Vagina (tissue), 2 donors: Measurements from ENCODE around the gene VIL1. TPM values are rescaled to one million over a fixed set of nuclear protein-coding genes. Genes with fewer than 3 reads are reported as not detected.
A peak's percentile ranks its signal among the peaks of the same experiment; 100 is the strongest.

Source experiments
- DNase-seq, 2 donors: peaks; one replicate each; pipeline ENCODE4 v3.0.0-alpha.2; 2017; ENCODE audit errors: extremely low spot score in 2 of 2
- H3K27ac ChIP-seq: fragments of 200-600 bp; sonication (generic); one replicate; pipeline ENCODE4 v1.5.1; 2019
- H3K27me3 ChIP-seq: fragments of 200-600 bp; sonication (generic); one replicate; pipeline ENCODE4 v1.5.1; 2019
- H3K36me3 ChIP-seq, 2 donors: fragments of 200-600 bp; sonication (generic); one replicate each; pipeline ENCODE4 v1.5.1; 2017 to 2019
- H3K4me1 ChIP-seq: fragments of 200-600 bp; sonication (generic); one replicate; pipeline ENCODE4 v1.5.1; 2019
- H3K4me3 ChIP-seq, 2 donors: fragments of 200-600 bp; sonication (generic); 1 replicate in 1 of 2; 2 replicates in 1 of 2; pipeline ENCODE4 v1.5.1; 2016 to 2019
- H3K9me3 ChIP-seq: fragments of 200-600 bp; sonication (generic); one replicate; pipeline ENCODE4 v1.5.1; 2019
- POLR2A ChIP-seq, 2 donors: fragments of 450-650 bp; IDR thresholded peaks; one replicate each; pipeline ENCODE4 v1.6.1; 2017; ENCODE audit warnings: antibody characterized with exemption in 2 of 2, mild to moderate bottlenecking in 2 of 2, moderate library complexity in 2 of 2
- POLR2AphosphoS5 ChIP-seq, 2 donors: sonication (generic); formaldehyde crosslinking; IDR thresholded peaks; one replicate each; pipeline ENCODE4 v1.9.0; 2017; ENCODE audit warnings: antibody characterized with exemption in 2 of 2, mild to moderate bottlenecking in 2 of 2, low read depth in 1 of 2; ENCODE audit not compliant: insufficient read depth in 1 of 2
- intact Hi-C: fragments of 100-400 bp; cut with DNase I; formaldehyde crosslinking; loops from one replicate; pipeline ENCODE4 v1.15.1; 2023
- total RNA-seq: library from RNA; depleted of rRNA; stranded (reverse); fragments of >200 nt; gene quantifications from one replicate; pipeline ENCODE4 v1.2.3, GENCODE V29; 2016
- TF ChIP-seq, protein P1 (sequence below), 3 experiments: fragments of 450-650 bp in 2 of 3; fragments of 200-600 bp in 1 of 3; sonication (generic) in 1 of 3; IDR thresholded peaks; one replicate each; pipeline ENCODE4 v1.5.1; 2017 to 2019; ENCODE audit warnings: antibody characterized with exemption in 3 of 3, mild to moderate bottlenecking in 2 of 3, moderate library complexity in 2 of 3

The VIL1 gene
- total RNA-seq, 1 donor from 2014 or later, result not detected

DNA sequence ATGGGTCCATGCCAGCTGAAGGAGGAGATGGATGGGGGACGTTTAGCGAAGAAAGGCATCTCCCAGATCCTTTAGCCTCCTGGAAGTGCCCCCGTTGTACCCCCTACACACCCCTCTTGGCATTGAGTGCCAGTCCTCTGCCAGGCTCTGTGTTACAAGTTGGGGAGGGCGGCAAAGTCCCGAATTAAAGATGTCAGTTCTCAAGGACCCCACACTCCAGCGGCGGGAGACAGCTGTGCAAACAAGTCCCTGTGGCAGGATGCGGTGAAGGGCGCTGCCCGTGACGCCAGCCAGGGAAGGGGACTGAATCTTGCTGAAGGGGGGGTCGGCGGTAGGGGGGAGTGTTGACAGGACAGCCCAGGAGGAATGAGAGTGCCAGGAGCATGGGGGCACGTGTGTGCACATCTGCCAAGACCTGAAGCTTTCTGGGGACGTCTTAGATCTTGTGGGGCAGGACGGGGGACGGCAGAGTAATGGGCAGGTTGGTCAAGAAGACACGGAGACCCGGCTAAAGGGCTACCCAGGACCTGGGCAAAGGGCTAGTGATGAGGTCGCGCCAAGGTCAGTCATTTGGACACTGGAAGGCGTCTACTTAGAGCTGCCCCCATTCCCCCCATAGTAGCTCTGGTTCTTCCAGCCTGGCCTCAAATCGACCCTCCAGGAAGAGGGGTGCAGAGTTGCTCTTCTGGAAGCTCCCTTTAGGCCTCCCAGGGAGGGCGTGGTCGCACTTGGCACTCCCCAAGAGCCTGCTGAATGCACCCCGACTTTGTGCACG, 22.0 kb upstream of the VIL1 start:
- Histone ChIP-seq H3K4me3 (peak overlapping the region; percentile 79 to 90), H3K36me3 (peaks cover 0 to 6% of the 10 kb centered on the region in 2 donors), H3K4me1 (peaks cover 28% of the 10 kb centered on the region), H3K9me3 (no peaks in the 10 kb centered on the region), H3K27me3 (no peaks in the 10 kb centered on the region), H3K27ac (peak overlapping the region; percentile 99)
- TF ChIP-seq POLR2A (IDR thresholded peaks at IDR 0.05) (no peak), POLR2AphosphoS5 (IDR thresholded peaks at IDR 0.05; ENCODE audit: insufficient read depth in 1 of 2, low read depth in 1 of 2) (no peak)
- TF ChIP-seq, protein P1, sequence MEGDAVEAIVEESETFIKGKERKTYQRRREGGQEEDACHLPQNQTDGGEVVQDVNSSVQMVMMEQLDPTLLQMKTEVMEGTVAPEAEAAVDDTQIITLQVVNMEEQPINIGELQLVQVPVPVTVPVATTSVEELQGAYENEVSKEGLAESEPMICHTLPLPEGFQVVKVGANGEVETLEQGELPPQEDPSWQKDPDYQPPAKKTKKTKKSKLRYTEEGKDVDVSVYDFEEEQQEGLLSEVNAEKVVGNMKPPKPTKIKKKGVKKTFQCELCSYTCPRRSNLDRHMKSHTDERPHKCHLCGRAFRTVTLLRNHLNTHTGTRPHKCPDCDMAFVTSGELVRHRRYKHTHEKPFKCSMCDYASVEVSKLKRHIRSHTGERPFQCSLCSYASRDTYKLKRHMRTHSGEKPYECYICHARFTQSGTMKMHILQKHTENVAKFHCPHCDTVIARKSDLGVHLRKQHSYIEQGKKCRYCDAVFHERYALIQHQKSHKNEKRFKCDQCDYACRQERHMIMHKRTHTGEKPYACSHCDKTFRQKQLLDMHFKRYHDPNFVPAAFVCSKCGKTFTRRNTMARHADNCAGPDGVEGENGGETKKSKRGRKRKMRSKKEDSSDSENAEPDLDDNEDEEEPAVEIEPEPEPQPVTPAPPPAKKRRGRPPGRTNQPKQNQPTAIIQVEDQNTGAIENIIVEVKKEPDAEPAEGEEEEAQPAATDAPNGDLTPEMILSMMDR (IDR thresholded peaks at IDR 0.05), result no peak
- no peak for DNase-seq
- intact Hi-C loops, result loop anchor here (5.0 kb wide), 1 partner anchor 105 kb away; the partner anchor contains the start of gene TMBIM1

DNA sequence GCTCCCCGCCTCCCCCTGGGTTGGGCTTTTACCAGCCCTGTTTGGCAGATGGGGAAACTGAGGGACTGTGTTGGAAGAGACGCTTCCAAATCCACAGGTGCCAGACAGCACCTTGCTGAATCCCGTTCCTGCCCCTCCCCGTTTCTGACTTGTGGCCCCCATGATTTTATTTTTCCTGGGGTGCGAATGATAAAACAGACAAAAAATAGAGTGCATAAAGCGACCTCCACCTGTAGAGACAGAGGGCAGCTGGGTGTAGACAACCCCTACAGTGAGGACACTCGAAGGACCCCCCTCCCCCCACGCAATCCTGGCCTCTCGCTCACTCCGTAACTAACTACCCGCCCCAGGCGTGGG, 21.5 kb upstream of the VIL1 start:
- Histone ChIP-seq H3K27ac (peak overlapping the region; percentile 99), H3K36me3 (peaks cover 0 to 12% of the 10 kb centered on the region in 2 donors), H3K4me3 (peak overlapping the region; percentile 79 to 90), H3K4me1 (peaks cover 34% of the 10 kb centered on the region), H3K27me3 (no peaks in the 10 kb centered on the region), H3K9me3 (no peaks in the 10 kb centered on the region)
- DNase-seq, result no peak
- intact Hi-C loops, result loop anchor here (5.0 kb wide), 1 partner anchor 105 kb away; the partner anchor contains the start of gene TMBIM1
- TF ChIP-seq, protein P1 (IDR thresholded peaks at IDR 0.05), result no peak

DNA sequence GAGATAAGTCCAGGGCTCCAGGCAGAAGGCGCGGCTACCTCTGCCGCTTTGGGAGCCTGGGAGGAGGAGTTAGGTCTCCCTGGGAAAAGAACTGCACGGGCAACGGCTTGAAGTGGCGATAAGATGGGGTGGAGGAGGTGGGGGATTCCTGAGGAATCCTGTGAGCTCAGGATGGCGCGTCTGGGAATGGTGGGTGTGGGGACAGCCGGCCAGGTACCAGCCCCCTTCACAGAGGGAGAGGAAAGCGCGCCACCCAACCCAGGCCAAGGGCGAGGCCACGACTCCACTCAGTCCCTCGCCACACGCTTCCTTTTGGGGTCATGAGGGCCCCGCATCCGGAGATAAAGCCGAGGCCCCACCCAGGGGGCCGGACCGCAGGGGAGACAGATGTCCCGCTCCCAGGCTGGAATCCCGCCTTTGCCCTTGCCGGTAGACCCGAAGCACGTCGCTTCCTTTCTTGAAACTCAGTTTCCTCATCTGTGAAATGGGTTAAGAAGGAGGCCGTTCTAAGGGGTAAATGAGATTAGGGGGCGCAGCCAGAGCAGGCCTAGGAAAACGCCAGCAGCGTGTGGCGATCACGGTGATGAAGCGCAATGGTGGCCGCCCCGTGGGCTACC, 21.0 kb upstream of the VIL1 start:
- peaks cover 0 to 16% of the 10 kb centered on the region in 2 donors for H3K36me3 ChIP-seq
- no peak for DNase-seq
- H3K27ac ChIP-seq, result peak overlapping the region; percentile 99
- TF ChIP-seq POLR2A (IDR thresholded peaks at IDR 0.05) (peak in 1 of 2 donors; percentile 8), POLR2AphosphoS5 (IDR thresholded peaks at IDR 0.05; ENCODE audit: insufficient read depth in 1 of 2, low read depth in 1 of 2) (peak in 1 of 2 donors; percentile 82)
- TF ChIP-seq, protein P1 (IDR thresholded peaks at IDR 0.05), result no peak
- no peaks in the 10 kb centered on the region for H3K27me3 ChIP-seq
- intact Hi-C loops, result loop anchor here (5.0 kb wide), 1 partner anchor 106 kb away; the partner anchor contains the start of gene TMBIM1
- H3K4me3 ChIP-seq, result peak overlapping the region; percentile 79 to 90
- H3K4me1 ChIP-seq, result peaks cover 39% of the 10 kb centered on the region
- no peaks in the 10 kb centered on the region for H3K9me3 ChIP-seq

DNA sequence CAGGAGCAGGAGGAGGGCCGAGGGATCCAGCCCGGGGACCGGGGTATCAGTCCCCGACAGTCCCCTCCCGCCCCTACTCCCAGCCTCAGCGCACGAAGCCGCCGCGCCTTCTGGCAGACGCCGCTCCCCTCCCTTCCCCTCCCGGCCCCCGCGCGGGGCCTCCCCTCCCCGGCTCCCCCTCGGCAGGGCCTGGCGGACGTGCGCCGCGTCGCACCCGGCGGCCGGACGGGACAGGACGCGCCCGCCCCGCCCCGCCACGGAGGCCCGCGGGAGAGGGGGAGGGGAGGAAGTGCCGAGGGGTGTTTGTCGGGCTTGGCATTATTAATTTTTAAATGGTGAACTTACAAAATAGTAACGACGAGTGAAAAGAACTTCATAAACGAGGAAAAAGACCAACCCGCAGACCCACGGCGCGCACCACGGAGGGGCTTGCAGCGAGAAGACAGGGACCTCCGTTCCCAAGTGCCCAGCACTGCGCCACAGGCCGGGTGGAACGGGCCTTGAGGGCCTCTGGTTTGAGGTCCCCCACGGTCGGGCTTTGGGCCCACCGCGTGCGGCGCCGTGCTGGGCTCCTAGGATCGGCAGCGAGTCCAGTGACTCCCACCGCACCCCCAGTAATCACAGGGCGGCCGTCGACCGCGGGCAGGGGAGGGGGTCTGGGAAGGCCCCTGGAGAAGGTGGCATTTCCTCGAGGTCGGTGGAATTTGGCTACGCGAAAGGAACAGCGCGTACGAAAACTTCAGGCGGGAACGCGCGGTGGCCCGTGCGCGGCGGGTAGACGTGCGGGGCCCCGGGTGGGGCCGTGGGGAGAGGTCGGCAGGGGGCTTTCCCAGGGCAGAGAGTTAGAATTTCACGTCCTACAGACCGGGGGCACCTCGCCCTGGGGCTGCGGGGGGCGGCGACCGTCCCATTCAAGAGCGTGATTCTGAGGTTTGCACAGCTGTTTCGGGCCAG, 20.2 kb upstream of the VIL1 start:
- peaks cover 47% of the 10 kb centered on the region for H3K4me1 ChIP-seq
- peaks cover 0 to 23% of the 10 kb centered on the region in 2 donors for H3K36me3 ChIP-seq
- H3K9me3 ChIP-seq, result no peaks in the 10 kb centered on the region

More for the DNA sequence above, 20.2 kb upstream of the VIL1 start:
- peak overlapping the region; percentile 79 to 90 for H3K4me3 ChIP-seq
- TF ChIP-seq, protein P1 (IDR thresholded peaks at IDR 0.05), result no peak
- TF ChIP-seq POLR2A (IDR thresholded peaks at IDR 0.05) (peak in 1 of 2 donors; percentile 20), POLR2AphosphoS5 (IDR thresholded peaks at IDR 0.05; ENCODE audit: insufficient read depth in 1 of 2, low read depth in 1 of 2) (peak in 1 of 2 donors; percentile 48)
- H3K27me3 ChIP-seq, result no peaks in the 10 kb centered on the region
- intact Hi-C loops, result loop anchor here (5.0 kb wide), 1 partner anchor 106 kb away; the partner anchor contains the start of gene TMBIM1
- DNase-seq, result no peak
- H3K27ac ChIP-seq, result peak overlapping the region; percentile 99
